GM18873 (cell line): ENCODE data around the gene PLOD2.

Source experiments
- ATAC-seq: cut with Tn5 transposase; IDR thresholded peaks from one replicate; pipeline ENCODE4 v1.9.1; 2021; ENCODE audit warnings: mild to moderate bottlenecking, moderate library complexity, moderate number of reproducible peaks; ENCODE audit not compliant: unreplicated experiment, low FRiP score

Gene PLOD2

DNA sequence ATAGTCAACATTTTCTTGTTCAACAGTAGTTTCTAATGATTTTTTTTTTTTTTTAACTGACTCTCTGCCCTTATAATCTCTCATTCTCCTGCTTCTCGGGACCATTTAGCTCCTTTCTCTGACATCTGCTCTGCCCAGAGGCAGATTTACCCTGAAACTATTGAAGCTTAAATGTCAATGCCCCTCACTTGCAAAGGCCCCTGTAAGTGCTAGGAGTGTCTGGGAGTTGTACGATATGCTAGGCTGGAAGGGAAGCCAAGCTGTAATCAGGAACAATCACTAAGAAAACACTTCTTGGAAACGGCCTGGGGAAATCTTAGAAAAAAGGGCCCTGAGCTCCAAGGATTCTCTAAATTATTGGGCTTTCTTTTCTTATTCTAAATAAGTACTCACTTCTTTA, 5.8 kb upstream of the PLOD2 start:
- ATAC-seq = no peak

DNA sequence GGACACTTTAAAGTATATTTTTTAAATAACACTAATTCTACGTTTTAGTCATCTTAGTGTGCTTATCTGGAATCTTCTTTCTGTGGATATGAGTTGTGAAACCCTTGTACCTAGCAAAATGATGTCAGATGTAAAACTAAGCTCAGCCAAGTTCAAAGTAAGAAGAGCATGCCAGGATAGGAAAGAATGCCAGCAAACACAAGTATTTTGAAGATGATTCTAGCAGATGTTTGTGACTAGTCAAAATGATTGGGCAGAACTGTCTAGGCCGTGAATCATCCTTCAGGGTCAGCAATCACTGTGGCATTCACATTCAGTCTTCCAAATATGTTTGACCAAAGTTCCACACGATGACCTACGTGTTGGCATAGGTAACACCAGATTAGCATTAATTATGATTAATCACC, 5.4 kb upstream of the PLOD2 start:
- no peak for ATAC-seq

DNA sequence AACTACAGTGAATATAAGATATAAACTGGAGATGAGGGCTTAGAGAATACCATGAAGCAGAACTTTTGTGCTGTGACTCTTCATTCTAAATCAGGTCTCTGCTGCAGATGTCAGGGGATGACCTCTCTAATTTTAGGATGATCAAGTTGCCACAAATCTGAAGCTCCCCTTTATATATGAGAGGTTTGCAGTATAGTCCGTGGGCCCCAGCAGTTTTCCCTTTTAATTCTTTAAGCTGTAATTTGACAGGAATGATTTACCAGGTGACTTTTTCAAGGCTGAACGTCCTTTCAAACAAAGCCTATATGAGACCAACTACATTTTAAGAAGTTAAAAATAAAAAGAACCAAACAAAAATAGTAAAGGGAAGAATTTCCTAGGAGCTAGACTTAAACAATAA, 4.9 kb upstream of the PLOD2 start:
- no peak for ATAC-seq

DNA sequence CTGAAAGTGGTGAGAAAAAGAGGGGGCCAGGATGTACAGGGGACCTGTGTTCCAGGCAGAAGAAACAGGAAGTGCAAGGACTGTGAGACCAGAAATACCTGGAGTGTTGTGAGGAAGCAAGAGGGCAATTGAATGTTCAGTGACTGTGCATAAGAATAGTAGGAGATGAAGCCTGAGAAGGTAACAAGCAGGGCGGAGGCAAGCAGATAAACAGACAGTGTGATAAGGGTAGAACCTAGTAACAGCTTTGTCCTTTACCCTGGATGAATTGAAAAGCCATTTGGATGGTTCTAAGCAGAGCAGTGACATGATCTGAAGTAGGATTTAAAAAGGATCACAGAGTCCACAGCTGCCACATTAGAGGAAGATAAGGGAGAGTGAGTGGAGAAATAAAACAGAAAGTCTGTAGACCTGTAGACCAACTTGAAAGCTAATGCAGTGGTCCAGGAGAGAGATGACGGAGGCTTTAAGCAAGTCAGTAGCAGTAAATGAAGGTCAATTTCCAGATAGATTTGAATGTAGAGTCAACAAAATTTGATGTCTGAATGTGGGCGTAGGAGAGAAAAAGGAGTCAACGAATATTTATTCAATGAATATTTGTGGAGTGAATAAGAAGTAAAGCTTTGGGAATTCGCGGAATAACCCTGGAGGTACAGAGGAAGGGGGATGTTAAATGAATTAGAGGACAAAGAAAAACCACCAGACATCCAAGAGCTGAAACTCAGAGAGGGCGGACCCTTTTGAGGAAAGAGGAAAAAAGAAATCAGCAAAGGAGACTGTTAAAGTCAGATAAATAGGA, 4.2 kb upstream of the PLOD2 start:
- no peak for ATAC-seq

DNA sequence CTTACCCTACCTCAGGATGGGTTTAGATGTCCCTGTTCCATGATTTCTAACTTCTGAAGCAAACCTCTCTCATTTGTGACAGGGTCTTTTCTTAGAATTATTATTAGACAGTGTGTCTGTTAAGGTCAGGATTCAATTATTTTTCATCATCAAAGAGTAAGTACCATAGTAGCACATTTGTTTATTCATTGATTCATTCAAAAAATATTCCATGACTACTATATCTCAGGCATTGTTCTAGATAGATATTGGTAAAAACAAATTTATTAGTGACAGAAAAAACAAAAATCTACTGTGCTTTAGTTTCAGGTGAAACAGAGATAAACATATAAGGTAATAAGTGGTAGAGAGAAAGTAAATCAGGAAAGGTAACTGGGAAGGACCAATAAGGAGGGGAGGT, 3.5 kb upstream of the PLOD2 start:
- no peak for ATAC-seq

DNA sequence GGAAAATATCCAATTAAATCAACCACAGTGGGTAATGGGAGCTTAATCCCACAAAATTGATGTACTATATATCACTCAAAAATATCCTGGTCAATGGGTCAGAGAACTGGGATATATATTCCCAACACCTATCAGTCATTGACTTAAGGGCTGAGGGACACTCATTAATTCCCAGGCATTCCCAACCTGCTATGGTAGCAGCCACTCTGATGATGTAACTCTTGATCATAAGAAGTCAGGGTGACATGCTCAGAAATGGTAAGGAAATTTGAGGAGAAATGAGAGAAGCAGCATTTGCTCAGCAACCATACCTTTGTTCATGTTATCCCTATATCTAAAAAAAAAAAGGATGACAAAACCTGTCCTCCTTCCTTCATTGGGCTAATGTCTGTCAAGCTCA, 3.1 kb upstream of the PLOD2 start:
- ATAC-seq = no peak

DNA sequence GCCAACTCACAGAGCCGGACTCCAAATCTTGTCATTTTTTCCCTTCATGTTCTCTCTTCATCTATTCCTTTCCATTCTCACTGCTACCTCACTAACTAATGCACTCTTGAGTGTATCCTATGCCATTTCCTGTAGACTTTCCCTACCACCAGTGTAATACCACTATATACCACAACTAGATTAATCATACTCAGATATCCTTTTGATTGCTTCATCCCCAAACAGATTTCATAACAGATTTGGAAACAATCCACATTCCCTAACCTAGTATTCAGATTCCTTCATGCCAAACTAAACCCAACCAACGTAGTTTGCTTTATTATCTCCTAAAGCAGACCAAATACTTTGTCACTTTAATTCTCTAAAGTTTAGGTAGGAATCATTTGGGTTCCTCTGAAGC, 2.6 kb upstream of the PLOD2 start:
- no peak for ATAC-seq

DNA sequence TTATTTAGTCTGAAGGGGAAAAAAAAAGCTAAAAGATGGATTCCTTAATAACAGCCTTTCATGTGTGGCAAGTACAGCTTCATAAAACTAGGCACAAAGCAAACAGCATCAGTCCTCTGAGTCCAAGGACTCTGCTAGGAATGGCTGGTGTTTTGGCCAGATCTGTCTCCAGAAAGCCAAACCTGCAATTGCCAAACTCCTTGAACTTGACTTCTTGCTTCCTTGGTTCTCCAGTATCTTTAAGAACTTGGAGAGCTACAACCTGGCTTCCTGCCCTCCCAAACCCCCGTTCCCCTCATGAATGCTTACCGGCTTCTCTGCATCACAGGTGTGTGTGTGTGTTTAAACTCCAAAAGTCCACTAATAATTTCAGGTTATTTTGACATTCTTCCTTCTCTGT, 1.6 kb upstream of the PLOD2 start:
- no peak for ATAC-seq

DNA sequence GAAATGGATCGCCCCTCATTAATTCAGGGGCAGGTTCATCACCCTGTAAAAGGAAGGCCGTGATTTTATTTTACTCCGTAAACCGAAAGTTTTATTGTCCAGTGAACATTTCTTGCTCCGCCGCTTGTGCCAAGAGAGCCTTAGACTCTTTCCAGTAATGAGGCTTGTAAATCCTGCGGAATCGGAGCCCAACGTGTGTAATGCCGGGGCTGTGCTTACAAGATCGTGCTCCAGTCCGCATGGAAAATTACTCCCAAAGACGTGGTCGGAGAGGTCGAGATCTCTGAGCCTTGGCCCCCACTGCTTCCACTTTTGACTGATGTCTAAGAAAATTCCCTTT, 649 bp upstream of the PLOD2 start:
- no peak for ATAC-seq

DNA sequence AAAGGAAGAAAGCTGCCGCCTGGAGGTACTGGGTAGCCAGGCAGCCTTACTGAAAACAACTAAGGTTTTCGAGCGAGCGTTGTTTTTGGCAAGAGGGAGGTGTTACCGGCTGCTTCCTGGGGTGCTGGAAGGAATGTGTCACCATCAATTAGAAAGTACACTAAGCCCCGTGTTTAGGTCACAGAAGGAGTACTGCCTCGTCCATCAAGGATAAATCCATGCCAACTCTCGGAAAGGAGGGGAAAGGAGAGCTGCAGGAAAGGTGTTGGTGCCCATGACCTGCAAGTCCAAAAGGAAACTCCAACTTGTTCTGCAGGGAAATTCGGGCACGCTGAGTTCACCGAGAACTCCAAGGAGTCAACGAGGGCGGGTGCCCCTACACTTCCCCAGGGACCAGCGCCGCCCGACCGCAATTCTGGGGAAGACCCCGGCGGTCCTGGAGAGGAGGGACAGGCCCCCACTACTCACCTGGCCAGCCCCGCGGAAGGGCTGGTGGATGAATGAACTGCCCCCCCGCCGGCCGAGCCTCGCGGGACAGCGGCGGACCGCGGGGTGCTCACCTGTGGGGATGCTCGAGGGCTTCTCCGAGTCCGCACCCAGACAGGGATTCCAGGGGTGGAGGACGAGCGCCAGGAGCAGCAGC, 542 bp downstream of the PLOD2 start:
- ATAC-seq = peak; percentile 9

DNA sequence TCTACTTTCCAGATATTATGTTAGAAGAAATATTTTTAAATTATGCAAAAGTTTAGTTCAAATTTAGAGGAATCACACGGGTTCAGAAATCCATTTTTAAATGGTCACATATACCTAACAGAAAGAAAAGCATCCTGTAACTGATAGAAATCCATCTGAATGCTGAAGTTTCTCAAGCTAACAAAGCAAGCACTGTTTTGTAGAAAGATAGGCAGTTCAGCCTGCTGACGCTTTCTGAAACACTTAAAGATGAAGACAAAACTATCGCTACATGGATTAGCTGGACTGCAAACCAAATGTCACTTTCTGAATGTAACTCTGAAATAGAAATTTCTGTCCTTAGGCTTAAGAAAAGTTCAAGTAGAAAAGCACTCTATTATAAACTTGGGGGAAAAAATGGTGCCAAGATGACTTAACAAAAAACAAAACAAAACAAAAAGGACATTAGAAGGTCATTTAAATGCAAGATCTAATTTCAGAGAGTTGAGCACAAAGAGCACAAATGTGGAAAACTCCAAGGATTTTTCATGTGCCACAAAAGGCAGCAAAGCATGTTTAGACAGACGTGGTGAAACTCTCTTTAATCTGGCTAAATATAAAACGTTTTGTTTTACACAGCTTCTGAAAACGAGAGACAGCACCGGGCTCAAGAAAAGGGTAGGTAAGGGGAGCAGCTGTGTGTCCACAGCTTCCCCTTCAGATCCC, 1.2 kb downstream of the PLOD2 start:
- no peak for ATAC-seq

DNA sequence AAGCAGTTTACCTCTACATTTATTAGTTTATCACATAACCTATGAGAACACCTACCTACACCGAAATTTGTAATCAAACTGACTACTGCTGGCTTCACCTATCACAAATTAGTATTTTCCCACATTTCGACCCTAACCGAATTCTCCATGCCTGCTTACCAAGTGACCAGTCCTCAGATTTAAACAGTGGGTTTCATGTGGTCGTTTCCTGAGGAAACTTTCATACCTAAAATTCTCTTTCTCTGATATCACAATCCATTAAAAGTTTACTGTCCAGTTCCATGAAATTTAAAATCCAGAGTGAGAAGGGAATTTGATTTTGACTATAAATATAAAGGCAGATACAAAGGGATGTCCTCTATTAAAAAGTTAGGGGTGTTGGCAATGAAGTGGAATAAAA, 1.9 kb downstream of the PLOD2 start:
- no peak for ATAC-seq

DNA sequence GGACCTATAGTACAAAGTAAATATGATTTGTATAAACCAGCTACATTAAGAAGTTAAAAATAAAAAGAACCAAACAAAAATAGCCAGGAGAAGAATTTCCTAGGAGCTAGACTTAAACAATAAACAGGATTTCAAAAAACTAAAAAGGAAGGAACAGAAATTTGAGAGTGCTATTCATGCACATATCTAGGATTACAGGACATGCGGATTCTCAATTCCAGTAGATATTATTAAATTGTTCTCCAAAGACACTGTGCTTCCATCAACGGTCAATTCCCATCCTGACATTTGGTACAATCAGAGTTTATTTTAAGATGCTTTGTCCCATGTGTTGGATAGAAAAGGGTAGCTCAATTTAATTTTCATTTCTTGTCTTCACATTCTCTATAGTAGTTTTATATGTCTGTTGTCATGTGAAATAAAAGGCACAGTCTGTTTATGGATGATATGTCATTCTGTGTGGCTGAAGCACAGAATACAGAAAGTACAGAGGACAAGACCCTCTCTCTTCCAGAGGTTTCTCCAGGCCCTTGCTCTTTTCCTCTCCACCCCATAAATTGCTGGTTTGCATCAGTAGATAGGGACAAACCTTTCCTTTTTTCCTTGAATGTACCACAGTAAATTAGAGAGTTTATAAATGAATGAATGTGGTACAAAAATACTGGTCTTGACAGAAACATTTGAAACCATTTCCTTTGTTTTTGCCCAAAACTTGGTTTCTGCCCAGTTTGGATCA, 3.5 kb downstream of the PLOD2 start:
- no peak for ATAC-seq

DNA sequence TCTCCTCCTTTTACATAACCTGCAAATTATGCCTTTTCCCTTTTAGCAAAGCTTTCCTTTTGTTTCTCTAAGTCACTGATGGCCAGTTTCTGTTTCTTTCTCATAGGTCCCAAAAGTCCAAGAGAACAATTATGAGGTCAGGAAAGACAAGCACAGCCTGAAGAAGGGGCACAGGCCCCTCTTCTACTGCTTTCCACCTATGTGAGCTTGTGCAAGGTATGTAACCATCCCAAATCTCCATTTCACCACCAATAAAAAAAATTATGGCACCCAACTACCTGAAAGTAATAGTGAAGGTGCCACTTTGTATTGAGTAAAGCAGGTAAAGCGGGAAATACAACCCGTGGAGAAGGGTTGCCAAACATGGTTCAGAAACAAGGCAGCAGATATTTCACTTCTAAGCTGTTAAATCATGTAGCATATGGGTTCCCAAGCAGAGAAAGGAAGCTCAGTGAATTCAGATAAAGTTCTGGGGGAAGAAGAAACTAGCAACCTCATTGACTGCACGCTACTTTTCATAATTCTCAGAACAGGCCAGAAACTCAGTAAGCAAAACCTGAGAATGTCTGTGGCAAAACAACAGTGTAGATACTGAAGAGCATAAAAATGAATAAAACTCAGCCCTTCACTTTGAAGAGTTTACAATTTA, 4.2 kb downstream of the PLOD2 start:
- no peak for ATAC-seq

DNA sequence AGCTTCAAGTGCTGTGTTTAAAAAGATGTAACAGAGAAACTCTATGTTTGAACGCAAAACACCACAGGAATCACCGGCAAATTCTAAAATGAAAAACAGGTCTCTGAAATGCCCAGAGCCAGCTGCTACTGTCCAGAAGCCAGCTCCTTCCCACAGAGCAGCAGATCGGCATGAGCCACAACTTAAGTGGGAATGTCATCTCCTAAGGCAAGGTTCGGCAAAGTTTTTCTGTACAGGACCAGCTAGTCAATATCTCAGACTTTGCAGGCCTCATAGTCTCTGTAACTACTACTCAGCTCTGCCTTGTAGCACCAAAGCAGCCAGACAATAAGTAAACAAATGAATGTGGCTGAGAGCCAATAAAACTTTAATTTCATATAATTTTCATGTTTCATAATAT, 4.9 kb downstream of the PLOD2 start:
- ATAC-seq = no peak

DNA sequence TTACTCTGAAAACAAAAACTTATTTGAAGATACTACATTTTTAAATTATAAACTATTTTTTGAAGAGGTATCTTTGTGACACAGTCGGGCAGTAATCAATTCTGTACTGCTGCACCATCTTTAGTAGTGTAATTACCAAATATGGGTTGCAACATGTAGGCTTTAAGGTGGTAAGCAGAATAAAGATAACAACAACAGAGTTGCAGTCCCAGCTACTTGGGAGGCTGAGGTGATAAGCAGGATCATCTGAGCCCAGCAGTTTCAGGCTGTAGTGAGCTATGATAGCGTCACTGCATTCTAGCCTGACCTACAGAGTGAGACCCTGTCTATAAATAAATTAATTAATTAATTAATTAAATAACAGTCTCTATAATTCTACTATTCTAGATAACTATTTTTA, 6.0 kb downstream of the PLOD2 start:
- ATAC-seq = no peak

DNA sequence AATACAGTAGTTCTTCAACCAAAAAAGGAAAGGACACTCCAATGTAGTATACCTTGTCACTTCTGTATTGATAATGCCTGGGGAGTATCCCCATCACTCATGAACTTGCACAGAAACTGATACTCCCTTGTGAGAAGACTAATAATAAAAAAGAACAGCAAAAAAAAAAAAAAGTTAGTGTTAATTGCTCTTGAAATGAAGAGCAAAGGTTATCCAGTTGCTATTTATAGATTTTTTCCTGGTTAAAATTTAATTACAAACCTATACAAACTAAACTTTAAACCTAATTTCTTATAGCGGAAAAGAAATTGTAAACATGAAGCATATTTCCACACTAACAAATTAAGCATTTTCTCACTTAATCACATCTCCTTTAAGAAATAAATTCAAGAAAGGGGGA, 6.7 kb downstream of the PLOD2 start:
- ATAC-seq = no peak

DNA sequence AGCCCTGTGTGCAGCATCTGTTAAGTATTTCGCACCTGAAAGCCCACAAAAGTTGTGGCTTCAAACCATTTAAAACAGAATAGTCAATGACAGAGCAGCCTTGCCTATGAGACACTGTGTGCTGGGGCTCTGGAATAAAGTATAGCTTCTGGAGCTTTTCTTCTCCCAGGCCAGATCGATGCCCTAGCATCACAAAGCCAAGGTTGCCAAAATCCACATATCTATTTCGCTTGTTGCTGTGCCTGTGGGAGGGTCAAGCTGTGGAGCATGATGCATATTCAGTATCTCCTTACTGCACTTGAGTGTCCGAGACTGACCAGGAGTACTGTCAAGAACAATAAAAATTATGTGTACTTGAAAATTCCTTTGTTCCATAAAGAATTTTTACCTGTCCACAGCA, 7.6 kb downstream of the PLOD2 start:
- no peak for ATAC-seq

DNA sequence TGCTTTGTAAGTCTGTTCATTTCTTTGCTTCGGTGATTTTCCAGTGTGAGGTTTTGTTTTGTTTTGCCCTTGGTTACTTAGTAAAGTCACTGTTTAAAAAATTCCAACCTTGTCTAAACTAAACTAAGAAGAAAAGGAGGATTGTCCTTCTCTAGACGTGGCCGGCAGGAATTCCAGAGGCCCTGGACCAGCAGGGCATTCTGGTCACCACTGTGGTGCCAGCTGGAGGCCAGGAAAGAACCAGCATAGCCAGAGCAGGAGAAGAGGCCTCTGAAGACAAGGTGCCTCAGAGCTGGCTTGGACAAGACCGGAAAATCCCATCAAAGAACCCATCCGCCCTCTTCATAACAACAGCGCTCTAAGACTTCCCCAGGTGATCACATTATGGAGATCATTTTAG, 8.2 kb downstream of the PLOD2 start:
- no peak for ATAC-seq

DNA sequence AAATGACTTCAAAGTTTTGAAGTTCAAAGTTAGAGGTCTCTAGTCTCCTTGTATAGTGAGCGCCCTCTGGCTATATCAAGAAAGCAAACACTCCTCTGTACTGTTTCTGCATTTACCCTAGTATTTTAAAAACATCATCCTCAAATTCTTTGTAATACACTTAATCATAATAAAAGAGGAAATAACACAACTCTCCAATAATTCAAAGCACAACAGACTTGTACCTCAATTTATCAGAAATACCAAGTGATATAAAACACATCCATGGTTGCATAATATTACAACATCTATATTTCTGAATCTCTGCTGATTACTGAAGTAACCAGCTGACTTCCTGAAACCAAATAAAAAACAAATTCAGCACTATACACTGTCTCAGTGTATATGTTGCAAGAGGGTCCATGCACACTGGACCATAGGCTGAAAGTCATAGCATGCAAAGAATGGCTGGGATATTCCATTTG, 12.5 kb downstream of the PLOD2 start:
- no peak for ATAC-seq

DNA sequence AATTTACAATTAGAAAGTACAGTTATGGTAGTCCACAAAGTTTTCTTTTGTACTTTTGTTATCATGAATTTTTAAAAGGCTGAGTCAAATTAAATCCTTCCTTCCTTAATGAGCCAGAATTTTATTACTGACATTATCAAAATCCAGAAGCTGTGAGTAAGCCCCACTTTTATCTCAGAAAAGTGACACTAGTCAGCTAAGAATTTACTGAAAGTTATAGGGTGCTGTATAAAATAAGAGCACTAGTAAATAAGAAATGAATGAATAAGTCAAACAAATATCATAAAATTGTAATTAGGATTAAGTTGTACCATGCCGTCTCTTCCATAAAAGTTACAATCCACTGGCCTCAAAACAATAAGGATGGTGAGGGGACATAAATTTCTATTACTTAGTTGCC, 15.3 kb downstream of the PLOD2 start:
- ATAC-seq = no peak
